Activated naive CD8-positive, alpha-beta T cell treated with anti-CD3 and anti-CD28 coated beads, Interleukin-2, amount 10 ng/mL, durations not matched to agents 7 days and 5 days (primary cell): ENCODE data around the gene CUEDC1. TPM values are rescaled to one million over a fixed set of nuclear protein-coding genes. Genes with fewer than 3 reads are reported as not detected.
"Not testable (repeated sequence)": the region's sequence is repeated elsewhere in the genome, so short reads cannot be mapped to it uniquely, and the experiment has no call there.

Experiments used
- ATAC-seq: fragments of 150-1000 bp; cut with Tn5 transposase; one replicate; pipeline ENCODE4 v1.10.0; 2021; ENCODE audit warnings: low read depth, moderate library complexity
- POLR2A ChIA-PET: fragments of 350-600 bp; sonication (Branson Sonifier 250); formaldehyde crosslinking; loops from one replicate; lab custom pipeline; 2021; ENCODE audit warnings: antibody characterized with exemption; lab: Charles Lee
- DNase-seq: peaks from one replicate; pipeline ENCODE4 v3.0.0; 2021
- H3K27ac Mint-ChIP-seq: one replicate; pipeline ENCODE4 v1.8.0; 2022; ENCODE audit warnings: mild to moderate bottlenecking, mixed read lengths
- H3K27me3 Mint-ChIP-seq: one replicate; pipeline ENCODE4 v1.8.0; 2022; ENCODE audit warnings: mild to moderate bottlenecking, moderate library complexity, mixed read lengths
- H3K36me3 Mint-ChIP-seq: one replicate; pipeline ENCODE4 v1.8.0; 2021; ENCODE audit warnings: mild to moderate bottlenecking, mixed read lengths
- H3K4me1 Mint-ChIP-seq: one replicate; pipeline ENCODE4 v1.8.0; 2021; ENCODE audit warnings: mixed read lengths
- H3K4me3 Mint-ChIP-seq: one replicate; pipeline ENCODE4 v1.8.0; 2022; ENCODE audit warnings: mild to moderate bottlenecking, moderate library complexity, mixed read lengths
- H3K9me3 Mint-ChIP-seq: one replicate; pipeline ENCODE4 v1.8.0; 2021; ENCODE audit warnings: mixed read lengths
- total RNA-seq, 2 experiments: library from RNA; stranded (reverse); gene quantifications; one replicate each; pipeline ENCODE4 v1.2.3, GENCODE V29; 2021

CUEDC1 gene
- total RNA-seq, 2 experiments from 2014 or later: 0.28 to 1.2 TPM

DNA sequence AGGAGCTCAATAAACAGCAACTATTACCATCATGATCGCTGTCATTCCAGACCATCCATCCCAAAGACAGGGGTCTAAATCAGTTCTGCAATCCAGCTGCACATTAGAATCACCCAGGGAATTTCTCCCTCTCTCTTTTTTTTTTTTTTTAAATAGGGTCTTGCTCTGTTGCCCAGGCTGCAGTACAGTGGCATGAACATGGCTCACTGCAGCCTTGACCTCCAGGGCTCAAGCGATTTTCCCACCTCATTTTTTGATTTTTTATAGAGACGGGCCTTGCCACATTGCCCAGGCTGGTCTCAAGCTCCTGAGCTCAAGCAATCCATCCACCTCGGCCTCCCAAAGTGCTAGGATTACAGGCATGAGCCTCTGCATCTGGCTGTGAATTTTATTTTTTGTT is 32.5 kb downstream of the CUEDC1 start:
- POLR2A ChIA-PET: interaction anchor here (0.7 to 1.1 kb wide), 3 partner anchors 17 to 63 kb away, joined by 3 to 4 read pairs (median 3); no protein-coding TSS in a partner anchor
- not testable (repeated sequence) for H3K27ac Mint-ChIP-seq, H3K36me3 Mint-ChIP-seq, H3K9me3 Mint-ChIP-seq, ATAC-seq, DNase-seq, H3K4me3 Mint-ChIP-seq
- Mint-ChIP-seq H3K4me1 (peaks cover 13% of the 10 kb centered on the region), H3K27me3 (peaks cover 37% of the 10 kb centered on the region)

- no peak overlapping the region for H3K27ac Mint-ChIP-seq
- H3K4me3 Mint-ChIP-seq: no peak overlapping the region
- DNase-seq (no peak), ATAC-seq (no peak)
- POLR2A ChIA-PET: interaction anchor here (0.6 to 0.7 kb wide), 2 partner anchors 13 to 126 kb away, joined by 3 to 4 read pairs; no protein-coding TSS in a partner anchor
- H3K27me3 Mint-ChIP-seq: peaks cover 30% of the 10 kb centered on the region
- H3K36me3 Mint-ChIP-seq: no peaks in the 10 kb centered on the region
- peaks cover 13% of the 10 kb centered on the region for H3K4me1 Mint-ChIP-seq
- H3K9me3 Mint-ChIP-seq: peaks cover 2% of the 10 kb centered on the region
These were observed 34.1 kb downstream of the CUEDC1 start for GRCh38 chr17:57920916-57921703.

DNA sequence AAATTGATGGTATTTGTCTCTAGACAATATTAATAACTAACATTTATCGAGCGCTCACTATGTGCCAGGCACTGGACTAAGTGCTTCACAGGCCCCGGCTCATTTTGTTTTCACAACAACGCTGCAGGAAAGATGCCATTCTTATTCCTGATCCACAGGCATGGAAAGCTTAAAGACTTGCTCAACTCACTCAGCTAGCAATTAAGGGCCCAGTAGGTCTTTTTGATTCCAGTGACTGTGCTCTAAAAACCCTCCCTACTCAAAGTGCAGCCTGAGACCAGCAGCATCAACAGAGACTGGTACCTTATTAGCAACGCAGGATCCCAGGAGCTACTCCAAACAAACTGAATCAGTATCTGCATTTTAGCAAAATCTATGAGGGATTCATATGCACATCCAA is 35.3 kb downstream of the CUEDC1 start:
- POLR2A ChIA-PET: no interaction called here
- Mint-ChIP-seq H3K4me1 (peaks cover 13% of the 10 kb centered on the region), H3K4me3 (no peak overlapping the region), H3K27ac (no peak overlapping the region), H3K27me3 (peaks cover 26% of the 10 kb centered on the region), H3K9me3 (peaks cover 2% of the 10 kb centered on the region), H3K36me3 (no peaks in the 10 kb centered on the region)
- DNase-seq (no peak), ATAC-seq (no peak)

GRCh38 chr17:57918017-57918895 is 37.0 kb downstream of the CUEDC1 start:
- Mint-ChIP-seq H3K27me3 (peaks cover 35% of the 10 kb centered on the region), H3K27ac (no peak overlapping the region), H3K9me3 (peaks cover 2% of the 10 kb centered on the region), H3K4me3 (no peak overlapping the region), H3K4me1 (peaks cover 5% of the 10 kb centered on the region), H3K36me3 (no peaks in the 10 kb centered on the region)
- ATAC-seq: no peak
- POLR2A ChIA-PET: no interaction called here
- DNase-seq: no peak

DNA sequence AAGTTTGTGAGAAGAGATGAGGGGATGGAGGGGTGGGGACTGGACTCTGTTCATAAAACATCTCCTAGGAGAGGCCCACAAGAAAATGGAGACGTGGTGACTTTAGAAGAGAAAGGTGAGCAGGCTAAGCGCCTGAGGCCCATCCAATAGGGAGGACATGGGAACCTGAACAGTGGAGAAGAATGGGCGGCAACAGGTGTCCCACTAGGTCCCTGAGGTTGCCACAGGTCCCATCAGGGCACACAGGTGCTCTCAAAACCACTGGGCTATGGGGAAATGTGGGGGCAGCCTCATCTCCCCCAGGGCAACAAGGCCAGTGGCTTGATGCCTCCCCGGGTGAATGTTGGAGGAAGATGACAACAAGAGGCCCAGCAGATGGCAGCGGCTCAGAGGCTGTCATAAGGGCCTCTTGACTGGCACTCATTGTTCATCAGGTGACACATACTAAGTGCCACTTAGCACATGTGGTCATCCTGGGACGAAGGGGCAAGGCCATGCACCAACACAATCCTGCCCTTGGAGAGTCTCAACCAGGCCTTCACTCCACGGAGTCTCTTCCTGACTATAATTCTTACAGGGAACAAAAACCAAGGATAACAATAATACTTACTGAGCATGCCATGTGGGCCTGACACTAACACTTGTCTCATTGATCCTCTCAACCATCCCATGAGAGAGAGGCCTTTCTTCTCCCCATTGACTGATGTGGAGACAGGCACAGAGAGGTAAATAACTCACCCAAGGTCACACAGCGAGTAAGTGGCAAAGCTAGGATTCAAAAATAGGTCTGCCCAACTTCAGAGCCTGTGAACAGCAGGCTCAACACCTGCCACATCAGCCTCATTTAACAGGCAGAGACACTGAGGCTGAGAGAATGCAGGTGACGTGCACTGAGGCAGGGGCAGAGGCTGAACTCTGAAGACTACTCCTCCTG is 38.0 kb downstream of the CUEDC1 start:
- no peak overlapping the region for H3K27ac Mint-ChIP-seq
- no peaks in the 10 kb centered on the region for H3K36me3 Mint-ChIP-seq
- ATAC-seq (no peak), DNase-seq (no peak)
- H3K9me3 Mint-ChIP-seq: no peaks in the 10 kb centered on the region
- no peak overlapping the region for H3K4me3 Mint-ChIP-seq
- H3K4me1 Mint-ChIP-seq: peaks cover 2% of the 10 kb centered on the region
- peaks cover 29% of the 10 kb centered on the region for H3K27me3 Mint-ChIP-seq
- POLR2A ChIA-PET: no interaction called here

DNA sequence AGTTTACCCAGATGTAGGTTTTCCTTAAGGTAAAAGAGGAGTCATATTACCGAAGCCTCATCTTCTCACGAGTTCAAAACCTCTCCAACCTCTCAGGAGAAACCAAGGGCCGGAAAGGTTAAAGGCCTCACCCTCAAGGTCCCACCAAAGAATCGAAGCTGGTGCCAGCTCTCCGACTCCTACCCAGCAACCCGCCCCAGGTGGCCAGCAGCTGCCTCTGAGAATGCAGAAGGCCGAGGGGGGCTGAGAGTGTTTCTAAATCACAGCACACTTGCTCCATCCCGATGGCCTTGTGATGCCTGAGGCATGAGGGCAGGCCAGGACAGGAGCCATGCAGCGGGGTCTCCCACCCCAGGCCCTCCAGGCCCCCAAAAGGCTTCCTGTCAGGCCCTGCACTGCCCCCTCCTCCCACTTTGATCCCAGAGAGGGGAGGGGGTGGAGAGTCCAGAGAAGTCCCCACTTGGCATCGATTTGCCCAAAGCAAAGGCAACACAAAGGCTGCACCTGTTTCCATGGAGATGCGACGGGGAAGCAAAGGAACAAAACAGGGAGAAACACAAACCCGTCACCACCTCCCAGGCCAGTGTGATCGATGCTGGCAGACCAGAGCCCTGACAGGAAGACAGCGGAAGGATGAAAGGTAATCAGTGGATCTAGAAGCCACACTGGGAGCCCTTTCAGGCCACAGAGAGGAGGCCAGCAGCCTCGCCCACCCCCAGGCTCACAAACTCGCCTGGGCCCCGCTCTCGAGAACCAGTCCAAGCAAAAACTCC is 39.0 kb downstream of the CUEDC1 start:
- H3K36me3 Mint-ChIP-seq: no peaks in the 10 kb centered on the region
- no peak for ATAC-seq
- no peak for DNase-seq
- no peaks in the 10 kb centered on the region for H3K9me3 Mint-ChIP-seq
- peaks cover 20% of the 10 kb centered on the region for H3K27me3 Mint-ChIP-seq
- no peak overlapping the region for H3K27ac Mint-ChIP-seq
- H3K4me1 Mint-ChIP-seq: no peaks in the 10 kb centered on the region
- POLR2A ChIA-PET: no interaction called here
- no peak overlapping the region for H3K4me3 Mint-ChIP-seq

DNA sequence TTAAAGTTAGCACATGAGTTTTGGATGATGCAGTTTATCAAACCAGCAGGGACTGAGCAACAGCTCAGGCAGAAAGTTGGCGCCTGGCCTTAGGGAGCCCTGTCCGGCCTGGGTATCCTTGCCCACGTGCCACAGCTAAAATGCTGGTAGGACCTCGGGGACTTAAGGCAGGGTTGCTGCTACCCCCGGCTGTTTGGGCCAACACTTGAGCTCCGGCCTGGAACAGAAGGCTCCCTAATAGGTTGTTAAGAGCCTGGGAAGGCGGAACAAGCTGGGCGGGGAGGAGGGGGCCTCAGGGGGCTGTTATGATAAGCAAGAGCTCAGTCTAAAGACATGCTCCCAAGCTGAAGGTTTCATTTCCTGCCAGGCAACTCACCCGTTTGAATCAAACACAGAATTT is 39.7 kb downstream of the CUEDC1 start:
- Mint-ChIP-seq H3K4me1 (no peaks in the 10 kb centered on the region), H3K4me3 (no peak overlapping the region), H3K27me3 (peaks cover 23% of the 10 kb centered on the region), H3K9me3 (no peaks in the 10 kb centered on the region), H3K36me3 (no peaks in the 10 kb centered on the region), H3K27ac (no peak overlapping the region)
- DNase-seq (no peak), ATAC-seq (no peak)
- POLR2A ChIA-PET: no interaction called here

- no peaks in the 10 kb centered on the region for H3K4me1 Mint-ChIP-seq
- no peak overlapping the region for H3K4me3 Mint-ChIP-seq
- H3K27ac Mint-ChIP-seq: no peak overlapping the region
- ATAC-seq: no peak
- peaks cover 21% of the 10 kb centered on the region for H3K27me3 Mint-ChIP-seq
- POLR2A ChIA-PET: no interaction called here
- no peak for DNase-seq
- H3K36me3 Mint-ChIP-seq: no peaks in the 10 kb centered on the region
- H3K9me3 Mint-ChIP-seq: no peaks in the 10 kb centered on the region
These were observed 40.7 kb downstream of the CUEDC1 start for GRCh38 chr17:57914273-57915142.

DNA sequence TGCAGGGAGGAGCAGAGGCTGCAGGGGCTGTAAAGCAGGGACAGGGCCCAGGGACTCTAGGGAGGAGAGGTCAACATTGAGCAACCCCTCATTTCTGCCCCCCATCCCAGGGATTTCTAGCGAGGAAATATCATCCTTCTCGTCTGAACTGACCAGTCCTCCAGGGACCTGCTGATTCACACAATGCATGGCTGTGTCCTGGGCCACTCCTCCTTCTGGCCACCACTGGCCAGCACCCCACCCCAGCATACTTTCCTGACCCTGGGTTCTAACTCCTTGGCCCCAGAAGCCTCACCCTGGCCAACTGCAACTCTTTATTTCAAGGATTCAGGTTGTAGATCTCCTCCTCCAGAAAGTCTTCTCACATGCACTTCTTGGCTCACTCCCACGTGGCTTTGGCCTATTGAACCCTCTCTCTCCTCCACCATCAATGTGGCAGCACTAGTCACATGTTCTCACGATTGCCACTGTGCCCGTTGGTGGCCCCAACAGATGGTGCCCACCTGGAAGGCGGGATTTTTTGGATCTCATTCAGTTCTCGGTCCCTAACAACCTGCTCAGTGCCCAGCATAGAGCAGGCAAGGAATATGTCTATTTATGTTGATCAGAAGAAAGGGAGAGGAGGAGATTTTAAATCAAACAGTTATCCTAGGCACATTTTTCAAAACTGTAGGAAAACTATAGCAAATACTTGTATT is 41.5 kb downstream of the CUEDC1 start:
- DNase-seq: no peak
- POLR2A ChIA-PET: no interaction called here
- Mint-ChIP-seq H3K27ac (no peak overlapping the region), H3K36me3 (no peaks in the 10 kb centered on the region), H3K9me3 (no peaks in the 10 kb centered on the region), H3K4me1 (peaks cover 1% of the 10 kb centered on the region), H3K27me3 (peaks cover 16% of the 10 kb centered on the region), H3K4me3 (no peak overlapping the region)
- ATAC-seq: no peak

GRCh38 chr17:57911834-57912673 is 43.2 kb downstream of the CUEDC1 start:
- H3K27me3 Mint-ChIP-seq: peaks cover 16% of the 10 kb centered on the region
- no peak for DNase-seq
- H3K4me3 Mint-ChIP-seq: no peak overlapping the region
- ATAC-seq: no peak
- H3K4me1 Mint-ChIP-seq: peaks cover 1% of the 10 kb centered on the region
- POLR2A ChIA-PET: no interaction called here
- H3K36me3 Mint-ChIP-seq: no peaks in the 10 kb centered on the region
- H3K27ac Mint-ChIP-seq: no peak overlapping the region
- H3K9me3 Mint-ChIP-seq: no peaks in the 10 kb centered on the region
